ENCODE measurements around the gene BABAM1. TPM values are rescaled to one million over a fixed set of nuclear protein-coding genes. Genes with fewer than 3 reads are reported as not detected.

Gene BABAM1
- total and polyA plus RNA-seq, 2 donors (not counting 1 experiment from before 2014, with no cell fraction given): 68.8 to 74.3 TPM

- Histone ChIP-seq H4K20me1 (ENCODE audit: control insufficient read depth, extremely low read depth, insufficient read depth, low read length) (no peaks in the 10 kb centered on the region), H3K79me2 (ENCODE audit: control insufficient read depth, insufficient read depth, low read length) (peaks cover 32% of the 10 kb centered on the region), H2AFZ (ENCODE audit: low read length) (no peak overlapping the region), H3K4me1 (ENCODE audit: control insufficient read depth, extremely low read depth, insufficient read depth, low read length) (peaks cover 9% of the 10 kb centered on the region), H3K4me2 (ENCODE audit: extremely low read depth, insufficient read depth, low read length) (no peak overlapping the region), H3K4me3 (replicated peaks in 1 of 4; ENCODE audit: control extremely low read depth in 1 of 4, insufficient read depth in 1 of 4, low read depth in 3 of 4, low read length in 4 of 4) (no peak overlapping the region), H3K9ac (ENCODE audit: insufficient read depth, low read length) (no peak overlapping the region), H3K9me3 (ENCODE audit: control insufficient read depth, insufficient read depth, low read depth, low read length) (no peaks in the 10 kb centered on the region), H3K36me3 (ENCODE audit: control insufficient read depth, insufficient read depth, low read length) (peaks cover 12% of the 10 kb centered on the region), H3K27ac (ENCODE audit: insufficient read depth, low read length) (no peak overlapping the region), H3K27me3 (ENCODE audit: control insufficient read depth, insufficient read depth, low read length) (no peaks in the 10 kb centered on the region)
- TF ChIP-seq CTCF (conservative IDR thresholded peaks at IDR 0.05 in 1 of 2, IDR thresholded peaks at IDR 0.05 in 1 of 2; ENCODE audit: low read depth in 1 of 2, low read length in 2 of 2) (no peak), EZH2 (IDR thresholded peaks at IDR 0.05; ENCODE audit: low read length, missing control alignments) (no peak)
- DNase-seq (ENCODE audit: low read depth in 2 of 2): no peak
Measured at GRCh38 chr19:17237747-17238706, 29.2 kb upstream of the BABAM1 start.

GRCh38 chr19:17240062-17240752, 27.0 kb upstream of the BABAM1 start:
- H3K4me3 ChIP-seq (replicated peaks in 1 of 4; ENCODE audit: control extremely low read depth in 1 of 4, insufficient read depth in 1 of 4, low read depth in 3 of 4, low read length in 4 of 4): no peak overlapping the region
- no peak overlapping the region for H3K27ac ChIP-seq (ENCODE audit: insufficient read depth, low read length)
- H3K36me3 ChIP-seq (ENCODE audit: control insufficient read depth, insufficient read depth, low read length): peaks cover 8% of the 10 kb centered on the region
- no peaks in the 10 kb centered on the region for H3K27me3 ChIP-seq (ENCODE audit: control insufficient read depth, insufficient read depth, low read length)
- no peak overlapping the region for H3K4me2 ChIP-seq (ENCODE audit: extremely low read depth, insufficient read depth, low read length)
- peaks cover 5% of the 10 kb centered on the region for H3K4me1 ChIP-seq (ENCODE audit: control insufficient read depth, extremely low read depth, insufficient read depth, low read length)
- H2AFZ ChIP-seq (ENCODE audit: low read length): no peak overlapping the region
- no peaks in the 10 kb centered on the region for H4K20me1 ChIP-seq (ENCODE audit: control insufficient read depth, extremely low read depth, insufficient read depth, low read length)
- no peak for DNase-seq (ENCODE audit: low read depth in 2 of 2)
- no peak overlapping the region for H3K9ac ChIP-seq (ENCODE audit: insufficient read depth, low read length)
- H3K79me2 ChIP-seq (ENCODE audit: control insufficient read depth, insufficient read depth, low read length): peaks cover 41% of the 10 kb centered on the region
- TF ChIP-seq EZH2 (IDR thresholded peaks at IDR 0.05; ENCODE audit: low read length, missing control alignments): no peak
- TF ChIP-seq CTCF (conservative IDR thresholded peaks at IDR 0.05 in 1 of 2, IDR thresholded peaks at IDR 0.05 in 1 of 2; ENCODE audit: low read depth in 1 of 2, low read length in 2 of 2): no peak
- H3K9me3 ChIP-seq (ENCODE audit: control insufficient read depth, insufficient read depth, low read depth, low read length): no peaks in the 10 kb centered on the region

GRCh38 chr19:17240826-17241399, 26.3 kb upstream of the BABAM1 start:
- H3K36me3 ChIP-seq (ENCODE audit: control insufficient read depth, insufficient read depth, low read length): peaks cover 8% of the 10 kb centered on the region
- no peaks in the 10 kb centered on the region for H4K20me1 ChIP-seq (ENCODE audit: control insufficient read depth, extremely low read depth, insufficient read depth, low read length)
- no peaks in the 10 kb centered on the region for H3K27me3 ChIP-seq (ENCODE audit: control insufficient read depth, insufficient read depth, low read length)
- peaks cover 4% of the 10 kb centered on the region for H3K4me1 ChIP-seq (ENCODE audit: control insufficient read depth, extremely low read depth, insufficient read depth, low read length)
- no peak overlapping the region for H3K4me2 ChIP-seq (ENCODE audit: extremely low read depth, insufficient read depth, low read length)
- TF ChIP-seq CTCF (conservative IDR thresholded peaks at IDR 0.05 in 1 of 2, IDR thresholded peaks at IDR 0.05 in 1 of 2; ENCODE audit: low read depth in 1 of 2, low read length in 2 of 2): no peak
- no peak for TF ChIP-seq EZH2 (IDR thresholded peaks at IDR 0.05; ENCODE audit: low read length, missing control alignments)
- no peak overlapping the region for H3K9ac ChIP-seq (ENCODE audit: insufficient read depth, low read length)
- H3K9me3 ChIP-seq (ENCODE audit: control insufficient read depth, insufficient read depth, low read depth, low read length): no peaks in the 10 kb centered on the region
- H3K79me2 ChIP-seq (ENCODE audit: control insufficient read depth, insufficient read depth, low read length): peaks cover 40% of the 10 kb centered on the region
- no peak overlapping the region for H3K4me3 ChIP-seq (replicated peaks in 1 of 4; ENCODE audit: control extremely low read depth in 1 of 4, insufficient read depth in 1 of 4, low read depth in 3 of 4, low read length in 4 of 4)
- no peak overlapping the region for H3K27ac ChIP-seq (ENCODE audit: insufficient read depth, low read length)
- DNase-seq (ENCODE audit: low read depth in 2 of 2): no peak
- no peak overlapping the region for H2AFZ ChIP-seq (ENCODE audit: low read length)
